DOHH2 (cell line): ENCODE measurements around the gene BOD1L1.

ENCODE experiments used
- EZH2phosphoT487 ChIP-seq: fragments of 200-600 bp; sonication (generic); IDR thresholded peaks from 2 replicates; pipeline ENCODE4 v1.6.1; 2017; ENCODE audit warnings: borderline replicate concordance, mild to moderate bottlenecking, antibody characterized with exemption, low read length, moderate library complexity, mixed read lengths
- TF ChIP-seq, protein P1 (sequence below): fragments of 200-600 bp; sonication (generic); IDR thresholded peaks from one replicate; pipeline ENCODE4 v1.5.1; 2014; ENCODE audit warnings: antibody characterized with exemption, mild to moderate bottlenecking, low read depth, low read length; ENCODE audit not compliant: poor library complexity, severe bottlenecking

DNA sequence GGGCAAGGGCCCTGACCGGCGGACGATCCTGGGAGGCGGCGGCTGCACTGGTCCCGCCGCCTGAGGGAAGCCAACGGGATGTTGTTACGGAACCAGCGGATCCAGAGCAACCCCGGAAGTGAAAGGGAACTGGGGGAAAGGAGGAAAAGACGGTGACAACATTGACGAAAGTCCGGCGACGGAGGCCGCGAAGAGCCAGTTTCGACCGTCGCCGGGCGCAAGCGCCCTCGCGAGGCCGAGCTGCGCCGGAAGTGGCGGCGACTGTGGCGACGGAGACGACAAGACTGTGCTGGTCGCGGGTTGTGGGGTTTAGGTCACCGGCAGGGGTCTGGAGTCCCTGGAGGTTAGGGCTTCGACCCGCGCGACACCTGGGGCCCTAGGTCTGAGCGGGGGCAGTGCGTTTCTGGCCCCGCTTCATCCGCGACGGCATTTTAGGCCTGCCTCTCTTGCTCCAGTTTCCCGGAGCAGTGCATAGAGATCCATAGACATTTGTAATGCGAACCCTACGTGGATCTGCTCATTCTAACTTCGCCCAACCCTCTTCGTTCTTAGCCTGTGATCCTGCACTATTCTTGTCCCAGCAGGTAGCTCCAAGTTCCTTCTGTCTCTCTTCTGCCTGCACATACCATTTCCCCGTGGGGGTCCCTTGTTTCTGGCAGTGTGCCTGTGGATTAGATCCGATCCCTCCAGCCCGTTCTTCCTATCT, at the start of gene BOD1L1:
- TF ChIP-seq, protein P1, sequence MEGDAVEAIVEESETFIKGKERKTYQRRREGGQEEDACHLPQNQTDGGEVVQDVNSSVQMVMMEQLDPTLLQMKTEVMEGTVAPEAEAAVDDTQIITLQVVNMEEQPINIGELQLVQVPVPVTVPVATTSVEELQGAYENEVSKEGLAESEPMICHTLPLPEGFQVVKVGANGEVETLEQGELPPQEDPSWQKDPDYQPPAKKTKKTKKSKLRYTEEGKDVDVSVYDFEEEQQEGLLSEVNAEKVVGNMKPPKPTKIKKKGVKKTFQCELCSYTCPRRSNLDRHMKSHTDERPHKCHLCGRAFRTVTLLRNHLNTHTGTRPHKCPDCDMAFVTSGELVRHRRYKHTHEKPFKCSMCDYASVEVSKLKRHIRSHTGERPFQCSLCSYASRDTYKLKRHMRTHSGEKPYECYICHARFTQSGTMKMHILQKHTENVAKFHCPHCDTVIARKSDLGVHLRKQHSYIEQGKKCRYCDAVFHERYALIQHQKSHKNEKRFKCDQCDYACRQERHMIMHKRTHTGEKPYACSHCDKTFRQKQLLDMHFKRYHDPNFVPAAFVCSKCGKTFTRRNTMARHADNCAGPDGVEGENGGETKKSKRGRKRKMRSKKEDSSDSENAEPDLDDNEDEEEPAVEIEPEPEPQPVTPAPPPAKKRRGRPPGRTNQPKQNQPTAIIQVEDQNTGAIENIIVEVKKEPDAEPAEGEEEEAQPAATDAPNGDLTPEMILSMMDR = peak; percentile 56
- no peak for TF ChIP-seq EZH2phosphoT487
